ENCODE measurements around the gene TMEM132D.

DNA sequence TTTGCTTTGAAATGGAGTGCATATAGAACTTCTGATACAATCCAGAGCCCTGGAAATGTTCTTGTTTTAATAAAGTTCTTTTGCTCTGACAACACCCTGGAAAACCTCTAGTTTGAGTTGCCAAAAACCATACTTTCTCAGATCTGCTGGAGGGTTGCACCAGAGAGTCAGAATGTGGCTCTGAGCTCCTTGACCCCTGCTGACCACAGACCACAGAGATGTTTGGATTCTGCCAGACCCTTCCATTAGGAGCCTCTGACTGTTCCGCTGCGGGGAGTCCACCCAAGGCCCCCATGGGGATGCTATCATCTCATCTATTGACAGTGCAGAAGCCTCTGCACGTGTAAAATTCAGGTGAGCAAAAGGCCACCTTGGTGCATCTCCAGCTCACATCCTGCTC, 718.0 kb downstream of the TMEM132D start:
- TF ChIP-seq, protein P1, sequence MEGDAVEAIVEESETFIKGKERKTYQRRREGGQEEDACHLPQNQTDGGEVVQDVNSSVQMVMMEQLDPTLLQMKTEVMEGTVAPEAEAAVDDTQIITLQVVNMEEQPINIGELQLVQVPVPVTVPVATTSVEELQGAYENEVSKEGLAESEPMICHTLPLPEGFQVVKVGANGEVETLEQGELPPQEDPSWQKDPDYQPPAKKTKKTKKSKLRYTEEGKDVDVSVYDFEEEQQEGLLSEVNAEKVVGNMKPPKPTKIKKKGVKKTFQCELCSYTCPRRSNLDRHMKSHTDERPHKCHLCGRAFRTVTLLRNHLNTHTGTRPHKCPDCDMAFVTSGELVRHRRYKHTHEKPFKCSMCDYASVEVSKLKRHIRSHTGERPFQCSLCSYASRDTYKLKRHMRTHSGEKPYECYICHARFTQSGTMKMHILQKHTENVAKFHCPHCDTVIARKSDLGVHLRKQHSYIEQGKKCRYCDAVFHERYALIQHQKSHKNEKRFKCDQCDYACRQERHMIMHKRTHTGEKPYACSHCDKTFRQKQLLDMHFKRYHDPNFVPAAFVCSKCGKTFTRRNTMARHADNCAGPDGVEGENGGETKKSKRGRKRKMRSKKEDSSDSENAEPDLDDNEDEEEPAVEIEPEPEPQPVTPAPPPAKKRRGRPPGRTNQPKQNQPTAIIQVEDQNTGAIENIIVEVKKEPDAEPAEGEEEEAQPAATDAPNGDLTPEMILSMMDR (IDR thresholded peaks at IDR 0.05; ENCODE audit: poor library complexity) = no peak
- no peak for TF ChIP-seq EZH2phosphoT487 (IDR thresholded peaks at IDR 0.05; ENCODE audit: low read depth, severe bottlenecking, unreplicated experiment)
- TF ChIP-seq EZH2 (IDR thresholded peaks at IDR 0.05; ENCODE audit: borderline replicate concordance) = no peak
